ENCODE results near the gene CHIT1. TPM values are rescaled to one million over a fixed set of nuclear protein-coding genes. Genes with fewer than 3 reads are reported as not detected.
"Not testable (repeated sequence)": the region's sequence is repeated elsewhere in the genome, so short reads cannot be mapped to it uniquely, and the experiment has no call there.

CHIT1 gene
- total RNA-seq, 4 donors from 2014 or later: 0.20 TPM; not detected in 3

- Histone ChIP-seq H3K36me3 (no peaks in the 10 kb centered on the region), H3K9me3 (no peaks in the 10 kb centered on the region), H3K4me3 (no peak overlapping the region), H3K27ac (peak overlapping the region; percentile 86 to 93 (median 88)), H3K4me1 (peaks cover 47 to 51% of the 10 kb centered on the region in 2 donors), H3K27me3 (no peaks in the 10 kb centered on the region)
- ATAC-seq: peak; percentile 61 to 62
- DNase-seq: peak; percentile 48 to 54
- intact Hi-C loops (cut with DNase I; ENCODE audit: low total_unique reads) (loop anchor here (2.0 to 10.0 kb wide), 4 partner anchors 152 to 806 kb away; partner anchors contain the start of gene SOX13), in situ Hi-C loops (cut with MboI; ENCODE audit: low sequenced_read_pairs in 4 of 4) (no loop called here)
- TF ChIP-seq POLR2A (IDR thresholded peaks at IDR 0.05): no peak
- TF ChIP-seq CTCF (IDR thresholded peaks at IDR 0.05 in 4 of 5, conservative IDR thresholded peaks at IDR 0.05 in 1 of 5): peak; percentile 91 to 98 (median 97)
Measured at GRCh38 chr1:203268901-203269653, 39.6 kb upstream of the CHIT1 start.

DNA sequence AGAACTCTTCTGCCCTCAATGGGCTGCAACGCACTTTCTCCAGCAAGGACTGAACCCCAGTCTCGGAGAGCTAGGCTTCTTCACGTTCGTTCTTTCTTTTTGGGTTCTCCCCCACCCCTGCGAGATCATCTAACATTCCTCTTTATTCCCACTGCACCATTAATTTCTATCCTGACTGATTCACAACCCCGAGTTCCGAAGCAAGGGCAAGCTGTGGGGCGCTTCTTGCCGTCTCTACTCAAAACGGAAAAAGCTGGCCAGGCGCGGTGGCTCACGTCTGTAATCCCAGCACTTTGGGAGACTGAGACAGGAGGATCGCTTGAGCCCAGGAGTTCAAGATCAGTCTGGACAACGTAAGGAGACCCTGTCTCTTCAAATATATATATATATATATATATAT, 38.4 kb upstream of the CHIT1 start:
- DNase-seq: peak in 1 of 2 donors; percentile 14
- Histone ChIP-seq H3K36me3 (no peaks in the 10 kb centered on the region), H3K4me3 (peak overlapping the region; percentile 62 to 70 (median 66)), H3K4me1 (peaks cover 37 to 40% of the 10 kb centered on the region in 2 donors), H3K27ac (peak overlapping the region; percentile 86 to 93 (median 88)), H3K27me3 (no peaks in the 10 kb centered on the region), H3K9me3 (no peaks in the 10 kb centered on the region)
- no peak for ATAC-seq
- in situ Hi-C loops (cut with MboI; ENCODE audit: low sequenced_read_pairs in 4 of 4): no loop called here
- intact Hi-C loops (cut with DNase I; ENCODE audit: low total_unique reads): loop anchor here (1.0 to 10.0 kb wide), 6 partner anchors 151 to 807 kb away; partner anchors contain the start of gene SOX13
- TF ChIP-seq POLR2A (IDR thresholded peaks at IDR 0.05): no peak
- no peak for TF ChIP-seq CTCF (IDR thresholded peaks at IDR 0.05 in 4 of 5, conservative IDR thresholded peaks at IDR 0.05 in 1 of 5)

DNA sequence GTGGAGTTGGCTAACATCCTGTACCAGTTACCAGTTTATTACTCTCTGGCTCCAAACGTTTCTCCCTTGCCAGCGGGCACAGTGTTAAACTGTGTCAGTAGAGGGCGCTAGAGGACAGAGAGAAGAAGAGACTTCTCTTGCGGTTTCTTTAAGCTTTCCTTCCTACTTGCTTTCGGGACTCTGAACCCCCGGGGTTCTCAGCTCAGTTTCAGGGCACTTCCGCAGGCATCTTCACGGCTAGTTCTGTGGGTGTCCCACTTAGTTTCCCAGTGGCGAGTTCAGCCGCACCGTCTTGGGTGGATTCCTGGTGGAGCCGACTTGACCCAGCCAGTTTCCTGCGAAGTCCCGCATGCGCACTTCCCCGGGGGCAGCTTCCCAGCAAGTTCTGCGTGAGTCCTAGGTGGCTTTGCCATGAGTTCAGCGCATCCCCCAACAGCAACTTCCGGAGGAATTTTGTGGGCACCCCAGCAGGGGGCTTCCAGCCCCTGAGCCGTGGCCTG, 37.9 kb upstream of the CHIT1 start:
- no peaks in the 10 kb centered on the region for H3K36me3 ChIP-seq
- no peaks in the 10 kb centered on the region for H3K9me3 ChIP-seq
- H3K27me3 ChIP-seq: no peaks in the 10 kb centered on the region
- ATAC-seq: peak; percentile 73 to 78
- peak overlapping the region; percentile 86 to 93 (median 88) for H3K27ac ChIP-seq
- H3K4me3 ChIP-seq: peak overlapping the region; percentile 62 to 70 (median 66)
- DNase-seq: peak; percentile 66 to 86
- intact Hi-C loops (cut with DNase I; ENCODE audit: low total_unique reads) (loop anchor here (1.0 to 10.0 kb wide), 5 partner anchors 150 to 807 kb away; partner anchors contain the start of gene SOX13), in situ Hi-C loops (cut with MboI; ENCODE audit: low sequenced_read_pairs in 4 of 4) (no loop called here)
- H3K4me1 ChIP-seq: peaks cover 34 to 35% of the 10 kb centered on the region in 2 donors
- TF ChIP-seq CTCF (IDR thresholded peaks at IDR 0.05 in 4 of 5, conservative IDR thresholded peaks at IDR 0.05 in 1 of 5) (peak; percentile 93 to 97 (median 94)), POLR2A (IDR thresholded peaks at IDR 0.05) (peak in 1 of 2 donors; percentile 11)

- intact Hi-C loops (cut with DNase I; ENCODE audit: low total_unique reads): loop anchor here (2.0 to 10.0 kb wide), 4 partner anchors 149 to 809 kb away; partner anchors contain the start of gene SOX13
- DNase-seq; H3K27me3 ChIP-seq; H3K9me3 ChIP-seq; in situ Hi-C loops (cut with MboI; ENCODE audit: low sequenced_read_pairs in 4 of 4); H3K36me3 ChIP-seq; H3K4me3 ChIP-seq; ATAC-seq; H3K27ac ChIP-seq: not testable (repeated sequence)
- peaks cover 29 to 32% of the 10 kb centered on the region in 2 donors for H3K4me1 ChIP-seq
Measured at GRCh38 chr1:203266140-203266539, 36.7 kb upstream of the CHIT1 start.

DNA sequence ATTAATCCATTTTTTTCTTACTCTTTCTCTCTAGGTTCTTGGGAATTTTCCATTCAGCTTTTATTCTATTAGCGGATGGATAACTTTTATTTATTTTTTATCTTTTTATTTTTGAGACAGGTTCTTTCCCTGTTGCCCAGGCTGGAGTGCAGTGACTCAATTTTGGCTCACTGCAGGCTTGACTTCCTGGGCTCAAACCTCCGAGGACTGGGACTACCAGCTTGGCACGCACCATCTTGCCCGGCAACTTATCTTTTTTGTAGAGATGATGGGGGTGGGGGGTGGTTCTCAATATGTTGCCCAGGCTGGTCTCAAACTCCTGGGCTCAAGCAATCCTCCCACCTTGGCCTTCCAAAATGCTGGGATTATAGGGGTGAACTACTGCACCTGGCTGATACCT, 36.1 kb upstream of the CHIT1 start:
- H3K9me3 ChIP-seq: no peaks in the 10 kb centered on the region
- in situ Hi-C loops (cut with MboI; ENCODE audit: low sequenced_read_pairs in 4 of 4): no loop called here
- no peak for DNase-seq

More for the DNA sequence above, 36.1 kb upstream of the CHIT1 start:
- no peak overlapping the region for H3K4me3 ChIP-seq
- intact Hi-C loops (cut with DNase I; ENCODE audit: low total_unique reads): loop anchor here (5.0 to 10.0 kb wide), 3 partner anchors 148 to 809 kb away; partner anchors contain the start of gene SOX13
- no peaks in the 10 kb centered on the region for H3K36me3 ChIP-seq
- no peak for ATAC-seq
- H3K27ac ChIP-seq: no peak overlapping the region
- TF ChIP-seq CTCF (IDR thresholded peaks at IDR 0.05 in 4 of 5, conservative IDR thresholded peaks at IDR 0.05 in 1 of 5) (no peak), POLR2A (IDR thresholded peaks at IDR 0.05) (no peak)
- H3K4me1 ChIP-seq: peaks cover 23 to 26% of the 10 kb centered on the region in 2 donors
- no peaks in the 10 kb centered on the region for H3K27me3 ChIP-seq
